Neural crest cell (in vitro differentiated cells): ENCODE results near the gene EEF1G. TPM values are rescaled to one million over a fixed set of nuclear protein-coding genes. Genes with fewer than 3 reads are reported as not detected.
A peak's percentile ranks its signal among the peaks of the same experiment; 100 is the strongest.
"Not testable (repeated sequence)": the region's sequence is repeated elsewhere in the genome, so short reads cannot be mapped to it uniquely, and the experiment has no call there.

ENCODE experiments used
- DNase-seq: peaks from one replicate; pipeline ENCODE4 v3.0.0; 2021; ENCODE audit warnings: low read depth, mixed read lengths, low spot score
- H3K27ac Mint-ChIP-seq: one replicate; pipeline ENCODE4 v1.8.0; 2021; ENCODE audit warnings: mild to moderate bottlenecking, mixed read lengths; ENCODE audit not compliant: unreplicated experiment
- H3K27me3 Mint-ChIP-seq: 2 replicates; pipeline ENCODE4 v1.8.0; 2021; ENCODE audit warnings: low read depth, mild to moderate bottlenecking, mixed read lengths
- H3K36me3 Mint-ChIP-seq: 2 replicates; pipeline ENCODE4 v1.8.0; 2021; ENCODE audit warnings: low read depth, mild to moderate bottlenecking, mixed read lengths
- H3K4me1 Mint-ChIP-seq: 2 replicates; pipeline ENCODE4 v1.8.0; 2021; ENCODE audit warnings: mixed read lengths
- H3K4me3 Mint-ChIP-seq: one replicate; pipeline ENCODE4 v1.8.0; 2021; ENCODE audit warnings: mild to moderate bottlenecking, mixed read lengths
- H3K9me3 Mint-ChIP-seq: 2 replicates; pipeline ENCODE4 v1.8.0; 2021; ENCODE audit warnings: mixed read lengths
- long read RNA-seq: library from polyadenylated mRNA; unstranded; transcript quantifications from one replicate; pipeline ENCODE4 v2.0.0, GENCODE V29; 2020
- total RNA-seq: library from RNA; stranded (reverse); gene quantifications from 2 replicates; pipeline ENCODE4 v1.2.1, GENCODE V29; 2021
- TF ChIP-seq, protein P1 (sequence below): fragments of 200-600 bp; sonication (generic); conservative IDR thresholded peaks from 2 replicates; pipeline ENCODE4 v1.5.0; 2021; ENCODE audit warnings: antibody characterized with exemption, mild to moderate bottlenecking

EEF1G gene, protein sequence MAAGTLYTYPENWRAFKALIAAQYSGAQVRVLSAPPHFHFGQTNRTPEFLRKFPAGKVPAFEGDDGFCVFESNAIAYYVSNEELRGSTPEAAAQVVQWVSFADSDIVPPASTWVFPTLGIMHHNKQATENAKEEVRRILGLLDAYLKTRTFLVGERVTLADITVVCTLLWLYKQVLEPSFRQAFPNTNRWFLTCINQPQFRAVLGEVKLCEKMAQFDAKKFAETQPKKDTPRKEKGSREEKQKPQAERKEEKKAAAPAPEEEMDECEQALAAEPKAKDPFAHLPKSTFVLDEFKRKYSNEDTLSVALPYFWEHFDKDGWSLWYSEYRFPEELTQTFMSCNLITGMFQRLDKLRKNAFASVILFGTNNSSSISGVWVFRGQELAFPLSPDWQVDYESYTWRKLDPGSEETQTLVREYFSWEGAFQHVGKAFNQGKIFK
- 2,024 and 2,072 TPM in 2 replicates for total RNA-seq
- long read RNA-seq, transcript EEF1G-203 (9 exons, 2,496 nt): minor isoform, 215 of 12,962 reads
- long read RNA-seq, transcript EEF1G-201 (10 exons, 1,523 nt): major isoform, 12,635 of 12,962 reads
- long read RNA-seq, partial matches to known transcripts: 40 of 12,962 reads
- long read RNA-seq, other reads (novel, unspliced or antisense): 72 of 12,962 reads

DNA sequence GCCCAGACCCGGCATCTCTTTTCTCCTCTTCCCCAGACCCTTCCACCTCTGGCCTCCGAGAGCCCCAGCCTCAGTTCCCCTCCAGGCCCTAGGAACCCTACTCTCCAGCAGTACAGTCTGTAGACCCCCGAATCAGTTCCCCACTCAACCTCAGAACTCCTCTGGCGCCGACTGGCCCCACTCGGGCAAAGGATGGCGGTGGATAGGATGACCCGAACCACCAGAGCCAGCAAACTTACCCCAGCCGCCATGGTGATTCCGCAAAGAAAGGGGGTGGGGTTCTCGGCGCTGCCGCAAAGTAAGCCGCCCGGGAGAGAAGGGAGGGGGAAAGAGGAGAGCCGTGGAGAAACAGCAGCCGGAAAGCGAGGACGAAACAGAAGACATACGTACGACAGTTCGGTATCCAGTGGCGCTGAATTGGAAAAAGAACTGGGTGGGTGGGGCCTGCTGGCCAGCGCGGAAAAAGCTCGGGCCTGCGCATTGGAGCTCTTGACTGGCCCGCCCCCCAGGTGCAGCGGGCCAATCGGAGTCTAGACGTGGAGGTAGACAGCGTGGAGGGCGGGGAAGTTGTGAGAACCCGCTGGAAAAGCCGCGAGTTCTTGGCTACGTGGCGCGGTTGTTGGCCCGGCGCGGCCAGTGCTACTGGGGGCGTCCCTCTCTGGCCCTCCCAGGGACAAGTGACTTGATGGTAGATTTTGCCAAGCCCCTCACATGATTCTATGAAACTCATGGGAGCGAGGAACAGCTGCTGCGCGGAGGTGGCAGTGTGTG lies at the start of gene EEF1G:
Gene EEF1G (minus strand): TSS at position 300 of the 771 bp plus-strand sequence. CDS start 49 bp downstream, at position 251.
- DNase-seq: peak; percentile 93
- TF ChIP-seq, protein P1, sequence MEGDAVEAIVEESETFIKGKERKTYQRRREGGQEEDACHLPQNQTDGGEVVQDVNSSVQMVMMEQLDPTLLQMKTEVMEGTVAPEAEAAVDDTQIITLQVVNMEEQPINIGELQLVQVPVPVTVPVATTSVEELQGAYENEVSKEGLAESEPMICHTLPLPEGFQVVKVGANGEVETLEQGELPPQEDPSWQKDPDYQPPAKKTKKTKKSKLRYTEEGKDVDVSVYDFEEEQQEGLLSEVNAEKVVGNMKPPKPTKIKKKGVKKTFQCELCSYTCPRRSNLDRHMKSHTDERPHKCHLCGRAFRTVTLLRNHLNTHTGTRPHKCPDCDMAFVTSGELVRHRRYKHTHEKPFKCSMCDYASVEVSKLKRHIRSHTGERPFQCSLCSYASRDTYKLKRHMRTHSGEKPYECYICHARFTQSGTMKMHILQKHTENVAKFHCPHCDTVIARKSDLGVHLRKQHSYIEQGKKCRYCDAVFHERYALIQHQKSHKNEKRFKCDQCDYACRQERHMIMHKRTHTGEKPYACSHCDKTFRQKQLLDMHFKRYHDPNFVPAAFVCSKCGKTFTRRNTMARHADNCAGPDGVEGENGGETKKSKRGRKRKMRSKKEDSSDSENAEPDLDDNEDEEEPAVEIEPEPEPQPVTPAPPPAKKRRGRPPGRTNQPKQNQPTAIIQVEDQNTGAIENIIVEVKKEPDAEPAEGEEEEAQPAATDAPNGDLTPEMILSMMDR: no peak
- peak within 1 kb of the TSS; percentile 99 for H3K27ac Mint-ChIP-seq
- H3K4me1 Mint-ChIP-seq: peaks cover 53% of the 10 kb centered on the region
- H3K9me3 Mint-ChIP-seq: no peaks in the 10 kb centered on the region
- H3K36me3 Mint-ChIP-seq: peaks cover 21% of the 10 kb centered on the region
- H3K4me3 Mint-ChIP-seq: peak within 1 kb of the TSS; percentile 99
- H3K27me3 Mint-ChIP-seq: no peaks in the 10 kb centered on the region

DNA sequence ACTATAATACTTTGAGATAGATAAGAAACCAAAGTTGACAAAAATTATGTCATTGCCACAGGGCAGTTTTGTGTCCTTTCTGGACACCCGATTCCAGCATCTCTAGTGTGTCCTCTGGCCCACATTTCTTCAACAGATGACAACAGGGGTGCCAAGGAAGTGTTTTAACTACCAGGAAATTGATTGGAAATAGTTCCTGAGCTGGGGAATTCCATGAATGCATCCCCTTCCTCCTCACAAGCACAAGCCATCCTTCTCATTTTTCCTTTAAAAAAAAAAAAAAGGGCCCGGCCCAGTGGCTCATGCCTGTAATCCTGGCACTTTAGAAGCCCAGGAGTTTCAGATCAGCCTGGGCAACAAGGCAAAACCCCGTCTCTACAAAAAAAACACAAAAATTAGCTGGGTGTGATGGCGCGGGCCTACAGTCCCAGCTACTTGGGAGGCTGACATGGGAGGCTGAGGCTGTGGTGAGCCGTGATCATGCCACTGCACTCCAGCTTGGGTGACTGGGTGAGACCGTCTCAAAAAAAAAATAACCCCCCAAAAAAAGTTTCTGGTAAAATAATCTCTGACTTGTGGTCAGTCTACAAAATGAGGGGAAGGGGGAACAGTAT lies 48.9 kb upstream of the EEF1G start:
- TF ChIP-seq, protein P1: no peak
- H3K36me3 Mint-ChIP-seq: peaks cover 24% of the 10 kb centered on the region
- H3K4me1 Mint-ChIP-seq: peaks cover 26% of the 10 kb centered on the region
- H3K27ac Mint-ChIP-seq: peak overlapping the region; percentile 98
- H3K4me3 Mint-ChIP-seq: peak overlapping the region; percentile 88
- DNase-seq: no peak
- H3K9me3 Mint-ChIP-seq: no peaks in the 10 kb centered on the region
- H3K27me3 Mint-ChIP-seq: peaks cover 2% of the 10 kb centered on the region

DNA sequence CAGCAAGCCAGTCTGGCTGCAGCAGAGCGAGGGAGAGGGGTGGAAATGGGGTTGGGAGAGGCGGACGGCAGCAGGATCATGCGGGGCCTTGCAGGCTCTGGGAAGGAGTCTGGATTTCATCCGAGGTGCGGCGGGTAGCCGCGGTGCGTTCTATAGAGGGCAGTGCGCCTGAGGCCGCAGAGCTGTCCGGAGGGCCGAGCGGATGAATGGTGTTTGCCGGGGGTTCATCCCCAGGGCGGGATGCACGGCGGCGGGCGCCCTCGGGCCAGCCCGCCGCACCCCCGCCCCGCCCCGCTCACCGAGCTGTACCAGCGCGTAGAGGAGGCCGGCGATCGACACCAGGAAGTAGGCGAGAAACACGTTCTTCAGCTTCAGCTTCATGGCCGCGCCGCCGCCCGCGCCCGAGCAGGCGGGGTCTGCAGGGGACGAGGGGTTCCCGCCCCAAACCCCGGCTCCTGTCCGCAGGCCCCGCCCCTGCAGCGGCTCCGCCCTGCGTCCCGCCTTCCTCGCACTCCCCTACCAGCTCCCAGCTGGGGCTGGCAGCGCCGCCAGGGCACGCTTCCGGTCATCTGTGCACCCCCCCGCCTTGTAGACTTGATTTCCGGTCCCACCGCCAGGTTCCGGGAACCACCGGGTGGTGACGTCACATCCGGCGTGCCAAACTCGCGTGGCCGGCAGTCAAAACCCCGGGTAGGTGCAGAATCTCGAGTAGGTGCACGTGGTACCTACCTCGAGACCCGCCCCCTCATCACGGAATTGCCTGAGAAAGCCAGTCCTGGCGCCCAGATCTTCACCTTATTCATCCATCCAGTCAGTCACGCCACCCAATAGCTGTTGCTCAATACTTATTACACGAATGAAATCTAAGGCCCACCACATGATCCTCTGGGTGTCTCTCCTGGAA lies 48.1 kb upstream of the EEF1G start, which contains the start of gene B3GAT3:
Gene B3GAT3 (minus strand): TSS at position 420 of the 904 bp plus-strand sequence. CDS start 39 bp downstream, at position 381.
- TF ChIP-seq, protein P1: peak; percentile 36
- peaks cover 26% of the 10 kb centered on the region for H3K4me1 Mint-ChIP-seq
- H3K4me3 Mint-ChIP-seq: peak within 1 kb of the TSS; percentile 100
- H3K36me3 Mint-ChIP-seq: peaks cover 20% of the 10 kb centered on the region
- H3K27ac Mint-ChIP-seq: peak within 1 kb of the TSS; percentile 99
- H3K27me3 Mint-ChIP-seq: peaks cover 2% of the 10 kb centered on the region
- DNase-seq: peak; percentile 94
- no peaks in the 10 kb centered on the region for H3K9me3 Mint-ChIP-seq

DNA sequence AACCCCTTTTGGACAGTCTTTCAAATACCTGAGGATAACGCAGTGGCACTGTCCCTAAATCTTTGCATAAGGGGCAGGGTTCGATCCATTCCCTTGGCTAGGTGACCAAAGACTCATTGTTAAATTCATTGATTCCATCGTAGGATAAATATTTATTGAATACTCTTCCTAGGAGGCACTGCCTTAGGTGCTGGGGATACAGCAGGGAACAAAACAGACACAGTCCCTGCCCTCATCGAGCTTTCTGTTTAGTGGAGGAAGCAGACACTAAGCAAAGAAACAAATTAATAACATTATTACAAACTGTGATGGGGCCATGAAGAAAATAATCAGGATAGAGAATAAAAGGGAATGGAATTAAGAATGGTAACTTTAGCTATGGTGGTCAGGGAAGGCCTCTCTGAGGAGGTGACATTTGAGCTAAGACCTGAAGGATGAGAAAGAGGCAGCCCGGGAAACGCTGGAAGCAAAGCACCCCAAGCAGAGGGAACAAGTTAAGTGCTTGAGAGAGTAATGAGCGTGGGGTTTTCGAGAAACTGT lies 47.4 kb upstream of the EEF1G start:
- peaks cover 2% of the 10 kb centered on the region for H3K27me3 Mint-ChIP-seq
- peaks cover 19% of the 10 kb centered on the region for H3K36me3 Mint-ChIP-seq
- peak overlapping the region; percentile 100 for H3K4me3 Mint-ChIP-seq
- TF ChIP-seq, protein P1: no peak
- H3K9me3 Mint-ChIP-seq: no peaks in the 10 kb centered on the region
- DNase-seq: no peak
- peaks cover 26% of the 10 kb centered on the region for H3K4me1 Mint-ChIP-seq
- peak overlapping the region; percentile 99 for H3K27ac Mint-ChIP-seq

DNA sequence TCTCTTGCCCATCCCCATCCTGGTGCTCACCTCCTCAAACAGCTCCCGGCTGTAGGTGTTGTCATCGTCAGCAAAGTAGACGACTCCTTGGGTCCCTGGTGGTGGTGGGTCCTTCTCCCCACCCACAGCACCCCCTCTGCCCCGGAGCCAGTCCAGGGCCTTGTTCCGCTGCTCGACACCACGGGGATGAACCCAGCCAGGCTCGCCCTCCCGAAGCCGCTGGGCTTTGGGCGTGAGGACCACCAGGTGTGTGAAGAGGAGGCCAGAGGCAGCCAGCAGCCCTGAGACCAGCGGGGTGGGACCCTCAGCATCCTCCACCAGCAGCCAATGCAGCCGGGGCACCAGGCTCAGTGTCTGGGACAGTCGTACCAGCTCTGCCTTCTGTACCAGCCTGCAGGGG lies 43.3 kb upstream of the EEF1G start:
- not testable (repeated sequence) for H3K4me3 Mint-ChIP-seq, H3K9me3 Mint-ChIP-seq, H3K27ac Mint-ChIP-seq, DNase-seq, H3K27me3 Mint-ChIP-seq, H3K36me3 Mint-ChIP-seq
- H3K4me1 Mint-ChIP-seq: peaks cover 27% of the 10 kb centered on the region
